ENCODE results near the gene UTP4.
A peak's percentile ranks its signal among the peaks of the same experiment; 100 is the strongest.
"Not testable (repeated sequence)": the region's sequence is repeated elsewhere in the genome, so short reads cannot be mapped to it uniquely, and the experiment has no call there.

Gene UTP4

DNA sequence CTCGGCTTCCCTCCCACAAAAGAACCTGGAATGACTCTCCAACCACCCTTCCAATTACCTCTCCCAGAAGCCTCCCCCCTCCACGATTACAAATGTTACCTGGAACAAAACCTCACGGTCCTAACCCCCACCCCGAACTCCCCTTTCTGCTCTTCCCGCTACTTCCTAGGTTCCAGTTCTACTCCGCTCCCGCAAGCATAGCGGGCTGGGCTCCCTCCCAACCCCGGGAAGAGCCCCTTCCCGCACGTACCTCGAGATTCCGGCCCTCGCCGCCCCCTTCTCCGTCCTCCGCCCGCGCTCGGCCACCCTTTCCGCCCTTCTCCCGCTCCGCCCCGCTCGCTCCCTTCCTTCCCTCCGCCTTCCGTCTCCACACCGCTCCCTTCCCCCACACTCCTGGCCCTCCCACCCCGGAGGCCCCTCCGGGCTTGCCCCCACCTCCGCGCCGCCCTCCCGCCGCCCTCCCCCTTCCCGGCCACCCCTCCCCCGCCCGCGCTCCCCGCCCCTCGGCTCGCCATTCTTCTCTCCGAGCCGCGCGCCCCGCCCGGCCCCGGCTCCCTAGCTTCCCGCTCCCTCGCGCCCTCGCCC lies 518 bp upstream of the UTP4 start:
- DNase-seq: peak; percentile 33

DNA sequence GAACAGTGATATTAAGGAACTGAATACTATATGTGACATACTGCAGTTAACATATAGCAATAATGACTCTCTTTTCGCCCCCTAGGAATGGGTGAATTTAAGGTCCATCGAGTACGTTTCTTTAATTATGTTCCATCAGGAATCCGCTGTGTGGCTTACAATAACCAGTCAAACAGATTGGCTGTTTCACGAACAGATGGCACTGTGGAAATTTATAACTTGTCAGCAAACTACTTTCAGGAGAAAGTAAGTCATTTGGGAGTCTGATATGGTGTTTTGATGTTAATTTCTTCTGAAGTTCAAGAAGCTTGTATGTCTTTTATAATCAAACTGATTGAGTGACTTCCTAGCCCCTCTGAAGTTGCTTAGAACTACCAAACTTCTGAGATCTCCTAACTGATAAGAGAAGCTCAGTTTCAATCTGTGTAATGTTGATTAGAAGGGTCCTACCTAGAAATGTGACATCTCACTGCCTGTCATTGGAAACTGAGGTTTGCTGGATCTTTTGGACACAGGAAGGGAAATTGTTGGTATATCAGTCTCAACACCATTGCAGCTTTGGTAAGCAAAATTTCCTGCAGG lies 1.0 kb downstream of the UTP4 start:
- DNase-seq: no peak

DNA sequence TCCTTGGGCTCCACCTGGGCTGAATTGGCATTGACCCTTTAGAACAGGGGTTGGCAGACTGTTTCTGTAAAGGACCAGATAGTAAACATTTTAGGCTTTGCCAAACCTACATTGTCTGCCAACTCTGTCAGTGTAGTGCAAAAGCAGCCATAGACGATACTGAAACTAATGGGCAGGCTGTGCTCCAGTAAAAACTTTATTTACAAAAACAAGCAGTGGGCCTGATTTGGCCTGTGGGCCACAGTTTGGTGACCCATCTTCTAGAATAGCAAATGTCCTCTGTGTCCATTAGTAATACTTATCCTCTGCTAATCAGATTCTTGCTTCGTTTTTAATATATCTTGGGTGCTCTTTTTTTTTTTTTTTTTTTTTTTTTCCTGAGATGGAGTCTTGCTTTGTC lies 6.2 kb downstream of the UTP4 start:
- DNase-seq: no peak

DNA sequence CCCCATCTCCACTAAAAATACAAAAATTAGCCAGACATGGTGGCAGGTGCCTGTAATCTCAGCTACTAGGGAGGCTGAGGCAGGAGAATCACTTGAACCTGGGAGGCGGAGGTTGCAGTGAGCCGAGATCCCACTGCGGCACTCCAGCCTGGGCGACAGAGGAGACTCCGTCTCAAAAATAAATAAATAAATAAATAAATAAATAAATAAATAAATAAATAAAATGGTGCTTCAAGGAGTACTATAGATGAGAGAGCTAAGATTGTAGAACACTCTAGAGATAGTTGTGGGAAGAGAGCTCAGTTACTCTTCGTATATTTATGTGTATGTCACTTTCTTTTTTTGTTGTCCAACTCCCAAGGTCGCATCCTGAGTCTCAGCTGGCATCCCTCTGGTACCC lies 7.0 kb downstream of the UTP4 start:
- DNase-seq: not testable (repeated sequence)

DNA sequence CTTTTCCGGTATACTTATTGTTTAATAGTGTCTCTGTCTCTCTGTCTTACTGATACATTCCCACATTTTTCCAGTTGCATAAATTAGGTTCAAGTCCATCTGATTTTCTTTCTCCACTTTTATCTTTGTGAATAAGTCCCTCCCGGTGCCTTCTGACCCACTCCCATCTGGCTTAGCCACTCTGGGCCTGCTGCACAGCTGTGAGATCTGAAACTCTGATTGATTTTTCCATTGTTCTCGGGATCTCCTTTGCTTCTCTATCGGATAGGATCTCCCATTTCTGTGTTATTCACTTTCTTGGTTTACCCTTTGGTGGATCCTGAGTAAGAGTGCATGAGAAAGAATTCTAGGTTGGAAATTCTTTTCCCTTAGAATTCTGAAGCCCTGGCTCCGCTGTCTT lies 8.6 kb downstream of the UTP4 start:
- DNase-seq: no peak

DNA sequence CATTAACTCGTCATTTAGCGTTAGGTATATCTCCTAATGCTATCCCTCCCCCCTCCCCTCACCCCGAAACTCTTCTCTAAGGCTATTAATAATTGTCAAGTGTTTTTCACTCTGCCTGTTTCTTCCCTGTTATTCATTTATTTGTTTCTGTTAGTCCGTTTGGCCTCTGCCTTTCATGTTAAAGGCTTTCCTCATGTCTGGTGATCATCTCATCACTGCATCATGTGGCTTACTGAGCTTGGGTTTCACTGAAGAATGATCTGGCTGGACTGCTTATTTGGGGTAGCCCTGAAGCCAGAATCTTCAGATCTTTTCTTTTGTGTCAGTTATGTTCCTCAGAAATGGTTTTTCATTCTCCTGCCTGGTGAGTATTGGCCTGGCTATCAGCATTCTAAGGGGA lies 9.5 kb downstream of the UTP4 start:
- DNase-seq: no peak

DNA sequence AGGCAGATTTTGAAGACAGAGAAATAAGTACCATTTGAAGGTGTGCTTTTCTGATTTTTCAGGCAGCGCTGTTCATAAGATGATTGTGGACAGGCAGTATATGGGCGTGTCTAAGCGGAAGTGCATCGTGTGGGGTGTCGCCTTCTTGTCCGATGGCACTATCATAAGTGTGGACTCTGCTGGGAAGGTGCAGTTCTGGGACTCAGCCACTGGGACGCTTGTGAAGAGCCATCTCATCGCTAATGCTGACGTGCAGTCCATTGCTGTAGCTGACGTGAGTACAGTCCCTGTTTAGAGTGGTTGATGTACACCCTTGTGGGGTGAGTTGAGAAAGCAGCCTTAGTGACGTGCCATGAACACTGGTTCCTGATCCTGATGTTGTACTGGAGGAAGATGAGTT lies 10.7 kb downstream of the UTP4 start:
- DNase-seq: no peak

DNA sequence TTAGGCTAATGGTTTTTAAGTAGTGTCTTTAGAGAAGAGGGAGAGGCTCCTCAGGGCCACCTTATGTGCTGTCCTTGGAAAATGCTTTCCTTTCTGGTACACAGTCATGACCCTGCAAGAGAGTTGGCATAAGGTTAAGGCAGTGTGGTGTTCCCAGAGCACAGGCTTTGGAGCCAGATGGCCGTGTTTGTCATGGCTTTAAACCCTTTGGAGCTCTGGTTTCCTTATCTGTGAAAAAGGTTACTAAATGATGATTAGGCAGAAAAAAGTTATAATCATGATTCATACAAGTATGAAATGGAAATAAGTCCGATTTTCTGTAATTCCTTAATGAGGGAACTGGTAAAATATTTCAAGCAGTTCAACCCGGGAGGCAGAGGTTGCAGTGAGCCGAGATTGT lies 13.2 kb downstream of the UTP4 start:
- DNase-seq: no peak

DNA sequence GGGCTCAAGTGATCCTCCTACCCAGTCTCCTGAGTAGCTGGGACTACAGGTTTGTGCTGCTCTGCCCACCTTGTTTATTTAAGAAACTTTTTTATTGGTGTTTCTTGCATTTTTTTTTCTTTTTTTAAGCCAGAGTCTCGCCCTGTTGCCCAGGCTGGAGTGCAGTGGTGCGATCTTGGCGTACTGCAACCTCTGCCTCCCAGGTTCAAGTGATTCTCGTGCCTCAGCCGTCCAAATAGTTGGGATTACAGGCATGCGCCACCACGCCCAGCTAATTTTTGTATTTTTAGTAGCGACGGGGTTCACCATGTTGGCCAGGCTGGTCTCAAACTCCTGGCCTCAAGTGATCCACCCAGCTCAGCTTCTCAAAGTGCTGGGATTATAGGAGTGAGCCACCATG lies 17.2 kb downstream of the UTP4 start:
- DNase-seq: not testable (repeated sequence)

DNA sequence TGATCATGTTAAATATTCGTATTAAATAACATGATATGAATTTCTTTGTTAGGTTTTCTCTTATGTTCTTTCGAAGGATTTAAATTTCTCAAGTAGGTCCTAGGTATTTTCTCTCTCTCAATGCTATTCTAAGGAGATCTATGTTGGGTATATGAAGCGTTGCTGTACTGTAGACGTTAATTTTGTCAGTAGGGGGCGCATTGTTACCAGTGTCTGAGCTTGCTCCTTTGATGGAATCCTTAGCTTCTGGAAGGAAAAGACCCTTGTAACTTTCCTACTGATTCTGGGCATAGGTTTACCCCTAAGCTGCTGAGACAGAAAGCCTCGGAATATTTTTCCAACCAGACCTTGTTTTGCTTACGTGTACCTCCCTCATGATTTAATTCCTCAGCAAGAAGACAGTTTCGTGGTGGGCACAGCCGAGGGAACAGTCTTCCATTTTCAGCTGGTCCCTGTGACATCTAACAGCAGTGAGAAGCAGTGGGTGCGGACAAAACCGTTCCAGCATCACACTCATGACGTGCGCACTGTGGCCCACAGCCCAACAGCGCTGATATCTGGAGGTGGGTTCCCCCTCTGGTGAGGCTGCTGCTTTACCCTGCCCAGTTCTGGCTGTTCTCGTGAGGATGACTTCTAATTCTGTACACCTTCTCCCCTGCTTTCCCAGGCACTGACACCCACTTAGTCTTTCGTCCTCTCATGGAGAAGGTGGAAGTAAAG lies 17.9 kb downstream of the UTP4 start:
- peak; percentile 63 for DNase-seq

DNA sequence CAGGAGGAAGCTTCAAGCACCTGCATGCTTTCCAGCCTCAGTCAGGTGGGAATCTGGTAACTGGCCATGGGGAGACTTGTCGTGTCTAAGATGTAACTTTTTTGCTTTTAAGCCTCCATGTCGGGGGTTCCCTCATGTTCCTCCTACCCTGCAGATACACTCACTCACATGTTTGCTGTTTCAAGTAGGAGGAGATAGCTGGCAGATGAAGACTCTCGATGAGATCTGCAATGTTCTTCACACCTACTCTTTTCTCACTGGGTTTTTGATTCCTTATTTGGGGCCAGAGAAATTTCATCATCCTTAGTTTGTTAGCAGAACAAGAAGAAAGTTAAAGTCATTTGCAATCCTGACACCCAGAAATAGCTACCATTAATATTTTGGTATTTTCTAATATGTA lies 24.7 kb downstream of the UTP4 start:
- no peak for DNase-seq

DNA sequence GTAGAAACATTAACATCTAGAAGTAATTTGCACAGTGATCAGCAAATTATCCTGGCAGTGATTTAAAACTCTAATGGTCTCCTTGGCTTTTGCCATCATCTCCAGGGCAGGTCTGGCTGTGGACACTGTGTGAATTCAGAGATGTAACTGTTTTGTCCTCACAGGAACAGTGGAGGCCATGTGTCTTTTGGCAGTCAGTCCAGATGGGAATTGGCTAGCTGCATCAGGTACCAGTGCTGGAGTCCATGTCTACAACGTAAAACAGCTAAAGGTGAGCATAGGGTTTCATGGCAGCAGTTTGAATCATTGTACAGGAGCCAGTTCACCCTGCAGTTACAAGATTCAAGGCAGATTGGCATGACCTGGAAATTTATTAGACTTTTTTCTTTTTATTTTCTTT lies 27.7 kb downstream of the UTP4 start:
- no peak for DNase-seq

DNA sequence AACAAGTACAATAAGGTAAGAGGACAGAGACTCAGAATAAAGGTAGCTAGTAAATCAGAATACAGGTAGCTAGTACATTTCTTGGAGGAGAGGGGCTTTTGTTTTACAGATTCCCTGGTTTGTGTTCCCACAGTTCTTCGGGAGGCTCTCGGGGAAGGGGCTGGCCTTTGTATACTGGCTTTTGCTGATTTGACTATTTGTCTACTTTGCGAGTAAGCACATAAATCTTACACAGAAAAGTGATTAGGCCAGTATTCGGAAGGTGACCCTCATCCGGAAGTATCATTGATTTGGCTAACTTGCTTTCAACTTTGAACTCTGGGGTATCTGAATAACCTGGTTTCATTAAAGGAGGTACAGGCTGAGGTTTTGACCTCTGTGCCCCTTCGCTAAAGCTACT lies 33.1 kb downstream of the UTP4 start:
- DNase-seq: no peak

DNA sequence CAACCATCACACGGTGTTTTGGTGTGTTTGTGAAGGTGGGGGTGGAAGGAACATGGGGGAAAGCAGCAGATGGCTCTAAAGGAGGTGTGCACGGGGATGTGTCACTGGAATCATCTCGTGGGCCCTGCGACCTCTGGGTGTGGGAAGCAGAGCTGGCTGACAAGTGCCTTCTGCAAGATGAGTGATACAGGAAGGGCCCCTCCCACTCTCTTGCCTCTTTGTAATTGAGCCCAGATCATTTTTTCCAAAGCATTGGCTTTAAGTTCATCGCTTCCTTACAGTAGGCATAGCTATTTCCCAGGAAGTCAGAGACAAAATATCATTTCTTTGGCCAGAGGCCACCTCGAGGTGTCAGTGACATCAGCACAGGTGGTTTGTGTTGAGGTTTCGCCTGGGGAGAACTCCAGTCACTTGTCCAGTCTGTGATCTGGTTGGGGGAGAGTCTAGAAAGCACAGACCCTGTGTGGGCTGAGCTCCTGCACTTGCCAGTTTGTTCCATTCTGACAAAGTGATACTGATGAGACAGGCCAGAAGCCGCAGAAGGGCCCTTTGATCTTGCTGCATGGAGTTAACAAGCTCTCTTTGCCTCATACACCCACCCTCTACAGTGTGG lies 33.9 kb downstream of the UTP4 start:
- no peak for DNase-seq

DNA sequence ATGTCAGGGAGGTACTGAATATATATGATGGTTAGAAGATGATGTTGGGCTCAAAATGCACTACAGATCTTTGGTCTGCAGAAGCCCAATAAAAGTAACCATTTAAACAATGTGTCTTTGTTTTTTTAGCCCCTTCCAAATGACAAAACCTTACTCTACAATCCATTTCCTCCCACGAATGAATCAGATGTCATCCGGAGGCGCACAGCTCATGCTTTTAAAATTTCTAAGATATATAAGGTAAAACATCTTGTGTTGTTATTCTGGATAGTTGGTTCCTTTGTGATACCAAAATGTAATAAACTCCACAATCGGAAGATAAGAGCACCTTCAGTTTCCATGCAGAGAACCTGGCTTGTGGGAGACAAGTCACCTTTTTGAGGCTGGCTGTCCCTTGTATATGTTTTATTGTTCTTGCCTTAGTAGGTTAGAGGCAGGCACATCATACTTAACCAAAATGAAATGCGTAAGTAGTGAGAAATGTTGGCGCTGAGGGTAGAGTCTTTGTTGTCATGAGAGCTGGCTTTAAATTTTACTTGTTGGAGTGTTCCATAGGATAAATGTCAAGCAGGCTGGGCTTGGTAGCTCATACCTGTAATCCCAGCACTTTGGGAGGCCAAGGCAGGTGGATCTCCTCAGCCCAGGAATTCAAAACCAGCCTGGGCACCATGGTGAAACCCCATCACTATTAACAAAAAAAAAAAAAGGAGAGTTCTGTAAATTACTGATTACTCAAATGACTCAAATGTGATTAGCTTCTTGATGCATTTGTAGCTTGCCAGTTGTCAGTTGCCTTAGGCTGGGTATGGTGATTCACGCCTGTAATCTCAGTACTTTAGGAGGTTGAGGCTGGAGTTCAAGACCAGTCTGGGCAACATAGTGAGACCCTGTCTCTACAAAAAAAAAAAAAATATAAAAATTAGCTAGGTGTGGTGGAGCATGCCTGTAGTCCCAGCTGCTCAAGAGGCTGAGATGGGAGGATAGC lies 34.8 kb downstream of the UTP4 start:
- DNase-seq: no peak

DNA sequence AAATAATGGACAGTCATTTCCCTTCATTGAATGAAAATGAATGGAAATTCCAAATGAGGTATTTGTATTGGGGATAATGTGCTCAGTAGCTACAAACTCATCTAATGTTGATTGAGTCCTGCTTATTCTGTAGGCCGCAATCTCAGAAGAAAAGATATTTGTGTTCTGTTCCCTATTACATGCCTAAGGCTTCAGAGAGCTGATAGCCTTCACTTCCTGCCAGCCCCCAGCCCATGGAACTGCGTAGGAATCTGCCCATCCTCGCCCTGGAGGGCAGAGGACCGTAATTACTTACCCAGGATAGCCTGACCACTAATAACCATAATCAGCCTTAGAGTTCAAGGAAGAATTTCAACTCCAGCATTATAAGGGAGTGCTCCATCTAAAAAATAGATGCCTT lies 36.6 kb downstream of the UTP4 start:
- DNase-seq: no peak

DNA sequence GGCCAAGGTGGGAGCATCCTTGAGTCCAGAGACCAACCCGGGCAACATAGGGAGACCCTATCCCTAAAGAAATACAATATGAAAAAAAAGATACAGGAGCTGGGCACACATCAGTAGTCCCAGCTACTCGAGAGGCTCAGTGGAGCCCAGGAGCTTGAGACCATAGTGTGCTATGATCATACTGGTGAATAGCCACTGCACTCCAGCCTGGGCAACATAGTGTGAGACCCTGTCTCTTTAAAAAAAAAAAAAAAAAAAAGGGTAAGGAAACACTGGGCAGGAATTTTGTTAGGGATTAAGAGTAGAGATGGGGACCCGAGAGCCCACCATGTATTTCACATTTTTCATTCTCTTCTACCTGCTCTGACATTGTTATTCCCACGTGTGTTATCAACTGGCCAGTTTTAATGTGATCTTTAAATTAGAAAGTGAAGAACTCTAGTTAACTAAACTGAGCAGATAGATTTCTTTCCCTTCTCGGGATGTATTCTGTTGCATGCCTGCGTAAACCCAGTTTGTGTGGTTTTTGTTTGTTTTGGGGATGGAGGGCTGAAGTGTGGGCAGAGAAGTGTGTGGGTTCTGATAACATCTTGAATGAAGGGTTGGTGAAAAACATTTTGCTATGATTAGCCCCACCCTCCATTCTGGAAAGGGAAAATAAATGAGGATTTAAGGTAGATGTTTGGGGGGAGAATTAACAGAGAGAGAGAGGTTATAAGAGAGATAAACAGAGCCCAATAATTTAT lies 37.3 kb downstream of the UTP4 start:
- no peak for DNase-seq

DNA sequence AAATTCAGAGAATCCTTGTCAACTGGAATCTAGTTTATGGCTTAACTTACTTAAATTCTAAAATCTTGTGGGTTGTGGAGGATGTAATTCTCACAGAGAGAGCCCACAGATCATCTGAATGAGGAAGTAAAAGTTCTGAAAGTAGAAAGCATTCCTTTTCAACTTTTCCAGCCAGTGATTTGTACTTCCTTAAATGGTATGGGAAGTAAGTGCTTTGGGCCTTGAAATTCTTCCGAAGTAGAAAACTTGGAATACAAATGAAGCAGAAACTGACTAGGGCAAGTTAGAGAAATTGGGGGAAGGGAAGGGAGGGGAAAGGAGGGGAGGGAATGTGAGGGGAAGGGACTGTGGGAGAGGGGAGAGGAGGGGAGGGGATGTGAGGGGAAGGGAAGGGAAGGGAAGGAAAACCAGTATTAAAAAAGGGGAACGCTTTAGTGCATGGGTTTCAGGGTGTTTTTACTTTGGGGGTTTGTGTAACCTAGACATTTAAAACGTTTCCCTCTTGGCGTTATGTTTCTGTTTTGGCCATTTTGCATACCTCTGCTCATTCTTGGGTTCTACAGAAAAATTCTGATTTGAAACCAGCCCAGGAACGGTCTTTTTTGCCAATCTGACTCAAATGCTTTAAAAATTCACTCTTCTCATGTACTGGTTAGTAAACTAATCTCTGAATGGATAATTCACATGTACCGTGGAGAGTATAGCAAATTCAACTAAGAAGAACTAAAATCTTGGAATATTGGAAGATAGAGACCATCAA lies 39.1 kb downstream of the UTP4 start:
- DNase-seq: no peak

DNA sequence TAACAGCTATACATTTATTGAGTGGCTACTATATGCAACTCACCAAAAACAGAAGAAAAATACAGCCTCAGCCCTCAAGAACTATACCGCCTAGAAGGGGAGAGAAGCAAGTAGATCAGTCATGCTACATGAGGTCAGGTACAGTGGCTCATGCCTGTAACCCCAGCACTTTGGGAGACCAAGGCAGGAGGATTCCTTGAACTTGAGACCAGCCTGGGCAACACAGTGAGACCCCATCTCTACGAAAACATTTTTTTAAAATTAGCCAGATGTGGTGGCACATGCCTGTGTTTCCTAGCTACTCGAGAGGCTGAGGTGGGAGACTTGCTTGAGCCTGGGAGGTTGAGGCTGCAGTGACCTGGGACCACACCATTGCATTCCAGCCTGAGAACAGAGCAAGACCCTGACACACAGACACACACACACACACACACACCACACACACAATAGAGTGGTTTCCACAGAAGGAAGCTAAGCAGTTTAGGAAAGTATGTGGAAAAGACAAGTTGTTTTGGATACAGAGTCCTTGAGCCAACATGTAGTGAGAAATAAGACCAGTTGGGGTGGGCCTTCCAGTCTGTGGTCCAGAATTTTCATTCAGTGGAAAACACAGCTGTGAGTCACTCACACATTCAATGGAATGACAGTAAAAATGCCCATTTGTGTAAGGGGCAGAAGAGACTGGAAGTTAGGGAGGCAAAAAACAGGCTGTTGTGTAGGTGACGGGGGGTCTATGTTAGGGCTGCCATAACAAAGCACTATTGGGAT lies 43.8 kb downstream of the UTP4 start:
- DNase-seq: no peak

DNA sequence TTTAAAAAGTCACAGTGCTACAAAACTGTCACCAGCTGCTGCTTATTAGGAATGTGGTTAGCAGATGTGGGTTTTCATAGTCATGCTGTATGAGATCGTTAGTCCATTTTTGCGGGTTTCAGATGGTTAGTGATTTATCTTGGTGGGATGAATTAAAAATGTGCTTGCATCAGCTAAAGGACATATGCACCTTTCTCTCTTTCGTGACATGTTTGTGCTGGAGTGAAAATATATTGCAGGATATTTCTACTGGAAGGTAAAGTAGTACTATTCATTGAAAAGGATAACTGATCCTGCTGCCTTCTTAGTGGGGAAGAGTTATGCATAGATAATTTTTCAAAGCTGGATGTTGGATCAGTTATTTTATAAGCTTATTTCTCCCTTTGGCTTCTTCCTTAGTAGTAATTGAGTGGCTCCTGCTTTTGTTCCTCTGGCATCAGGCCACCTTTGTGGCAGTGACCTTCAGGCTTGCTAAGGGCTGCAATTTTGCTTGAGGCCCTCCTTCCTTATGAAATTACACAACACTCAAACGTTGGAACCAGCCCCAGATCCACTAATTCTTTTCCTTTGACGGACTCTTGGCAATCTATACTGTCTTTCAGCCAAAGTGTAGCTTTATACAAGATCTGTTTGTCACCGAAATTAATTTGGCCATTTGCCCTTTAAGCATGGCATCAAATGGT lies 47.0 kb downstream of the UTP4 start:
- peak; percentile 64 for DNase-seq
